AG04450 (cell line): ENCODE measurements around the gene TNFRSF11A. TPM values are rescaled to one million over a fixed set of nuclear protein-coding genes. Genes with fewer than 3 reads are reported as not detected.

Source experiments
- CTCF ChIA-PET: fragments of 300-600, 350-600 bp; formaldehyde crosslinking; extraction: SDS; loops from one replicate; lab custom pipeline; 2022; ENCODE audit warnings: antibody characterized with exemption, inconsistent platforms; lab: Charles Lee
- POLR2A ChIA-PET: fragments of 350-600 bp; formaldehyde crosslinking; extraction: SDS; loops from one replicate; lab custom pipeline; 2021; ENCODE audit warnings: antibody characterized with exemption, inconsistent platforms; lab: Yijun Ruan, JAX
- DNase-seq: peaks from one replicate; pipeline ENCODE4 v3.0.0-alpha.2; 2011; ENCODE audit warnings: low read depth, low spot score
- H3K27ac ChIP-seq: one replicate; pipeline ENCODE4 v1.5.1; 2012; ENCODE audit warnings: low read depth, low read length, control low read depth
- H3K27me3 ChIP-seq: one replicate; pipeline ENCODE4 v1.6.0; 2012; ENCODE audit warnings: low read length; ENCODE audit not compliant: control insufficient read depth, insufficient read depth
- H3K4me3 ChIP-seq: 2 replicates; pipeline ENCODE4 v1.5.1; 2011; ENCODE audit warnings: mild to moderate bottlenecking, low read depth, low read length, control low read depth
- H3K9me3 ChIP-seq: 2 replicates; pipeline ENCODE4 v1.5.1; 2012; ENCODE audit warnings: low read length; ENCODE audit not compliant: control insufficient read depth, insufficient read depth
- polyA plus RNA-seq: library from polyadenylated mRNA; depleted of rRNA; stranded (reverse); fragments of >200 nt; gene quantifications from 2 replicates; pipeline ENCODE4 v1.2.3, GENCODE V29; 2011
- TF ChIP-seq, protein P1 (sequence below): IDR thresholded peaks from 2 replicates; pipeline ENCODE4 v1.5.1; 2011; ENCODE audit warnings: low read depth, low read length, control low read depth, inconsistent platforms

TNFRSF11A gene
- polyA plus RNA-seq, 1 experiment, result not detected

DNA sequence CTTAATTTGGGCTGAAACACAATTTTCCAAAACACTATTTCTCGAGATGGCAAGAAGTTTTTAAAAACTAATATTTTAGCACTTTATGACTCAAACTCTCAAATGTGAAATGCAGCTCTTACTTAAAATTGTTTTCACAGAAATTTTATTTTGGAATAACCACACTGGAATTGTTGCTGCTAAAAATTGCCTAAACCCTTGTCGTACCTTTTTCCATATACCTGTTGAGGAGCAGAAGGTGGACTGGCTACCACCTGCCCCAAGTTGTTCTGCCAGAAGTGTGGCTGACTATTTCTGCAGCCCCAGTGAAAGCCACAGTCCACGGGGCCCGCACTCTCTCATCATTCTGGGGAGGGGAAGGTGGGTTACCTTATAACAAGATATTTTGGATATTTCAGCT is 23.4 kb downstream of the TNFRSF11A start:
- ChIA-PET CTCF (interaction anchor here (1.5 kb wide), 1 partner anchor 239 kb away, joined by 3 read pairs; no protein-coding TSS in a partner anchor), POLR2A (no interaction called here)
- H3K4me3 ChIP-seq, result no peak overlapping the region
- peaks cover 39% of the 10 kb centered on the region for H3K27me3 ChIP-seq
- TF ChIP-seq, protein P1, sequence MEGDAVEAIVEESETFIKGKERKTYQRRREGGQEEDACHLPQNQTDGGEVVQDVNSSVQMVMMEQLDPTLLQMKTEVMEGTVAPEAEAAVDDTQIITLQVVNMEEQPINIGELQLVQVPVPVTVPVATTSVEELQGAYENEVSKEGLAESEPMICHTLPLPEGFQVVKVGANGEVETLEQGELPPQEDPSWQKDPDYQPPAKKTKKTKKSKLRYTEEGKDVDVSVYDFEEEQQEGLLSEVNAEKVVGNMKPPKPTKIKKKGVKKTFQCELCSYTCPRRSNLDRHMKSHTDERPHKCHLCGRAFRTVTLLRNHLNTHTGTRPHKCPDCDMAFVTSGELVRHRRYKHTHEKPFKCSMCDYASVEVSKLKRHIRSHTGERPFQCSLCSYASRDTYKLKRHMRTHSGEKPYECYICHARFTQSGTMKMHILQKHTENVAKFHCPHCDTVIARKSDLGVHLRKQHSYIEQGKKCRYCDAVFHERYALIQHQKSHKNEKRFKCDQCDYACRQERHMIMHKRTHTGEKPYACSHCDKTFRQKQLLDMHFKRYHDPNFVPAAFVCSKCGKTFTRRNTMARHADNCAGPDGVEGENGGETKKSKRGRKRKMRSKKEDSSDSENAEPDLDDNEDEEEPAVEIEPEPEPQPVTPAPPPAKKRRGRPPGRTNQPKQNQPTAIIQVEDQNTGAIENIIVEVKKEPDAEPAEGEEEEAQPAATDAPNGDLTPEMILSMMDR, result no peak
- no peak overlapping the region for H3K27ac ChIP-seq
- DNase-seq, result no peak
- no peaks in the 10 kb centered on the region for H3K9me3 ChIP-seq

DNA sequence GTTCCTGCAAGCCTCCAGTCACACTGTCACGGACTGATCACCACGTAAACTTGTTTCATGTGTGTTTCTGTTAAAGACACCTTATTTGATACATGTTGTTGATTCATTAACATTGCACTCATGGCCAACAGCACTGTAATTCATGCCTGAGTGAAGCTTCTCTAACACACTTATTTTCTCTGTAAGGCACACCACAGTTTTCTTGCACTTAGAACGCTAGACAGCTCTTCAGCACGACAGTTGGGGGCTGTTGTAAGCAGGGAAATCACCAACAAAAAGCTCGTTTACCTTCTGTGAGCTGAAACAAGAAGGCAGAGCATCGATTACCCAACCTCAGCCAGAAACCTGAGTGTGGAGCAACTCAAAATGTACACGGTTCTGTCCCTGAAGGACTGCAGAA is 28.1 kb downstream of the TNFRSF11A start:
- ChIA-PET POLR2A (no interaction called here), CTCF (no interaction called here)
- TF ChIP-seq, protein P1, result no peak
- no peak overlapping the region for H3K27ac ChIP-seq
- H3K27me3 ChIP-seq, result peaks cover 23% of the 10 kb centered on the region
- H3K4me3 ChIP-seq, result no peak overlapping the region
- DNase-seq, result no peak
- H3K9me3 ChIP-seq, result no peaks in the 10 kb centered on the region; the same call in 1 of the 2 replicates

DNA sequence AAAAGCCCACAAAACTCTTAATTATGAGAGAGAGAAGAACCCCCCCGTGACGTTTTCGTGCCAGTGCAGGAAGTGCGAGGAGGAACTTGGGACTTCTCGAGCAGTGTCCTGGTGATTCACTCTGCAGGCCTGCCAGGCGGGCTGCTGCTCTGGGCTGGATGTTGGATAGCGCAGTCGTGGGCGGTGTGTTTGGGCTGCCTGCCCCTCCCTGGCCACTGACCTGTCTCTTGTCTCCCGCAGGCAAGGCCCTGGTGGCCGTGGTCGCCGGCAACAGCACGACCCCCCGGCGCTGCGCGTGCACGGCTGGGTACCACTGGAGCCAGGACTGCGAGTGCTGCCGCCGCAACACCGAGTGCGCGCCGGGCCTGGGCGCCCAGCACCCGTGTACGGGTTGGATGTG is 29.0 kb downstream of the TNFRSF11A start:
- CTCF ChIA-PET, result no interaction called here
- no peak for DNase-seq
- peaks cover 24% of the 10 kb centered on the region for H3K27me3 ChIP-seq
- H3K9me3 ChIP-seq, result no peaks in the 10 kb centered on the region; the same call in 1 of the 2 replicates
- H3K27ac ChIP-seq, result no peak overlapping the region
- TF ChIP-seq, protein P1, result no peak
- POLR2A ChIA-PET, result no interaction called here
- H3K4me3 ChIP-seq, result no peak overlapping the region

DNA sequence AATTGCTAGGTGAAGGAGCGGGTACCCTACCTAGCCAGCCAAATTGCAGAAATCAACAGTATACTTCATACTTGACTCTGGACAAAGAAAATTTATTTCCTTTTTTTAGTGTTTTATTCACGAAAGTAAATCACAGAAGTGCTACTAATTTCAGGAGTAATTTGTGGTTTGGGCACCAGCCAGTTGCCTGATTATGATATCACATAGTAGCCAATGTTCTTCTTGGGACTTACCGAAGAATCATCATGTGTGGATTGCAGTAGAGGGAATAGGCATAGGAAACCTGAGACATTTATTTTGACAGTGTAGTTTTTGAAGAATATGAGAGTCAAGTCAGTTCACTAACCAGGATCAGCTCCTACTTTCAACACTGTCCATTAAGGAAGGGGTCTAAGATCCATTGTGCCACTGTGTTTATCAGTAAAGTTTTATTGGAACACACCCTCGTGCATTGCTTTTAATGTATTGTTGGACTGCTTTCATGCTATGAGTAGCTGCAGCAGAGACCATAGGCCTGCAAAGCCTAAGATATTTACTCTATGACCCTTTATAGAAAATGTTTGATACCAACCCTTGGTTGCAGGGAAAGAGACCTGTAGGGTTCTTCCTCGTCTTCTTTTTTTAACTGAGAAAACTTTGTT is 32.1 kb downstream of the TNFRSF11A start:
- Histone ChIP-seq H3K27ac (no peak overlapping the region), H3K27me3 (peaks cover 27% of the 10 kb centered on the region), H3K4me3 (no peak overlapping the region), H3K9me3 (no peaks in the 10 kb centered on the region; the same call in 1 of the 2 replicates)
- DNase-seq, result no peak
- ChIA-PET POLR2A (no interaction called here), CTCF (no interaction called here)
- TF ChIP-seq, protein P1, result no peak

DNA sequence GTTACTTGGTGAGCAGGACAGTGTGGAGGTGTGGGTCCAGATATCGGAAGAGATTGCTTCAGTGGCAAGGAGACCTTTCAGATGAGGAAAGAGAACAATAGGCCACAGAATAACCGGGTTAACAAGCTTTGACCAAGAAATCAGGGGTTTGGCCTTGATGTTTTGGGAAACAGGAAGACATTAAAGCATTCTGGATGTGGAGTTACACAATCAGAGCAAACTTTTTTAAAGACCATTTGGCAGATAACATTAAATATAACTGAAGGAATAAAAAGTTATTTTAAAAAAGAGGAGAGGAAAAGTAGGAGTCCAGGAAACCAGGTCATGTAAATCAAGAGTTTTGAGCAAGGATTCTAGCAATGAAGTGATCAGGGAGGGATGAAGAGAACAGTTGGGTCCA is 35.7 kb downstream of the TNFRSF11A start:
- POLR2A ChIA-PET, result no interaction called here
- TF ChIP-seq, protein P1, result no peak
- no peak for DNase-seq
- Histone ChIP-seq H3K27me3 (peaks cover 19% of the 10 kb centered on the region), H3K9me3 (no peaks in the 10 kb centered on the region), H3K4me3 (no peak overlapping the region), H3K27ac (no peak overlapping the region)
- CTCF ChIA-PET, result no interaction called here
